Pericardium fibroblast (primary cell): ENCODE measurements around the gene SETSIP. TPM values are rescaled to one million over a fixed set of nuclear protein-coding genes. Genes with fewer than 3 reads are reported as not detected.

Source experiments
- total RNA-seq: library from RNA; depleted of rRNA; stranded (reverse); fragments of >200 nt; gene quantifications from 2 replicates; pipeline ENCODE4 v1.2.3, GENCODE V29; 2015

The SETSIP gene
- 0.26 TPM in 1 of 2 replicates, not detected in the other for total RNA-seq

GRCh38 chr1:92075311-92075710 is at the start of gene SETSIP:
SETSIP (minus strand) TSS chr1:92075411; CDS start chr1:92075411, 0 bp downstream.

GRCh38 chr1:92080128-92080985 is 5.1 kb upstream of the SETSIP start, which contains the start of gene BTBD8:
BTBD8 (plus strand) TSS chr1:92080345; CDS start chr1:92080572, 227 bp downstream.

Other genes with a start within 250 kb of the SETSIP start
- 20.0 and 34.2 TPM in 2 replicates for gene TGFBR3, start 189.3 kb downstream of the SETSIP start, total RNA-seq
- gene BRDT, start 126.0 kb downstream of the SETSIP start, total RNA-seq, result not detected in 2 replicates
- gene EPHX4, start 45.4 kb downstream of the SETSIP start, total RNA-seq, result 0.12 and 0.43 TPM in 2 replicates
- 0.93 and 4.2 TPM in 2 replicates for gene BTBD8, start 4.9 kb upstream of the SETSIP start, total RNA-seq
- gene C1orf146, start 142.5 kb upstream of the SETSIP start, total RNA-seq, result not detected in 2 replicates
- 4.3 and 7.0 TPM in 2 replicates for gene GLMN, start 223.6 kb upstream of the SETSIP start, total RNA-seq
- 5.3 and 10.1 TPM in 2 replicates for gene RPAP2, start 223.6 kb upstream of the SETSIP start, total RNA-seq